Fibroblast of peridontal ligament (primary cell): ENCODE data around the gene SMAD3.
A peak's percentile ranks its signal among the peaks of the same experiment; 100 is the strongest.

Experiments
- DNase-seq: peaks from one replicate; pipeline ENCODE4 v3.0.0-alpha.2; 2010; ENCODE audit errors: extremely low read depth

The SMAD3 gene

GRCh38 chr15:67080900-67081431 lies 15.6 kb downstream of the SMAD3 start:
- DNase-seq = peak; percentile 78

- no peak for DNase-seq
Observed at GRCh38 chr15:67082007-67082536, 16.7 kb downstream of the SMAD3 start.

GRCh38 chr15:67083135-67083762 lies 17.8 kb downstream of the SMAD3 start:
- DNase-seq = peak; percentile 72

GRCh38 chr15:67084561-67084960 lies 19.2 kb downstream of the SMAD3 start:
- DNase-seq = no peak

GRCh38 chr15:67085237-67085817 lies 19.9 kb downstream of the SMAD3 start:
- no peak for DNase-seq

- peak; percentile 96 for DNase-seq
Observed at GRCh38 chr15:67085818-67086636, 20.6 kb downstream of the SMAD3 start.

GRCh38 chr15:67086637-67086914 lies 21.2 kb downstream of the SMAD3 start:
- no peak for DNase-seq

- DNase-seq = no peak
Observed at GRCh38 chr15:67087507-67088172, 22.2 kb downstream of the SMAD3 start.

- peak; percentile 57 for DNase-seq
Observed at GRCh38 chr15:67089217-67090193, 24.1 kb downstream of the SMAD3 start.

- no peak for DNase-seq
Observed at GRCh38 chr15:67090297-67091070, 25.1 kb downstream of the SMAD3 start.

GRCh38 chr15:67091071-67091979 lies 25.9 kb downstream of the SMAD3 start:
- DNase-seq = no peak

GRCh38 chr15:67091980-67092677 lies 26.7 kb downstream of the SMAD3 start:
- no peak for DNase-seq

GRCh38 chr15:67092752-67093503 lies 27.5 kb downstream of the SMAD3 start:
- no peak for DNase-seq

- DNase-seq = no peak
Observed at GRCh38 chr15:67093504-67093862, 28.1 kb downstream of the SMAD3 start.

- DNase-seq = no peak
Observed at GRCh38 chr15:67094001-67094826, 28.8 kb downstream of the SMAD3 start.

- no peak for DNase-seq
Observed at GRCh38 chr15:67095912-67096311, 30.5 kb downstream of the SMAD3 start.
